HepG2 (cell line): ENCODE data around the gene ART3. TPM values are rescaled to one million over a fixed set of nuclear protein-coding genes. Genes with fewer than 3 reads are reported as not detected.

Experiments
- CERS6 ChIP-seq: sonication (generic); formaldehyde crosslinking; IDR thresholded peaks from 2 replicates; pipeline ENCODE4 v1.5.0; 2020; ENCODE audit warnings: missing genetic modification reagents
- CREBL2 ChIP-seq: sonication (generic); formaldehyde crosslinking; IDR thresholded peaks from 2 replicates; pipeline ENCODE4 v1.8.1; 2023; ENCODE audit warnings: missing genetic modification reagents, mild to moderate bottlenecking, borderline replicate concordance
- DNMT3B ChIP-seq: conservative IDR thresholded peaks from 2 replicates; pipeline ENCODE4 v1.6.1; 2016; ENCODE audit warnings: missing biosample characterization, control low read depth
- ELK4 ChIP-seq: sonication (generic); formaldehyde crosslinking; IDR thresholded peaks from 2 replicates; pipeline ENCODE4 v1.9.0; 2021; ENCODE audit warnings: missing genetic modification reagents, borderline replicate concordance
- GPBP1L1 ChIP-seq: sonication (generic); formaldehyde crosslinking; IDR thresholded peaks from 2 replicates; pipeline ENCODE4 v1.5.0; 2020; ENCODE audit warnings: mild to moderate bottlenecking, missing genetic modification reagents
- RFX3 ChIP-seq: IDR thresholded peaks from 2 replicates; pipeline ENCODE4 v1.6.1; 2016; ENCODE audit warnings: missing biosample characterization, missing genetic modification reagents
- RNF219 ChIP-seq: sonication (generic); formaldehyde crosslinking; IDR thresholded peaks from 2 replicates; pipeline ENCODE4 v1.5.0; 2020; ENCODE audit warnings: mild to moderate bottlenecking, missing genetic modification reagents
- RXRB ChIP-seq: IDR thresholded peaks from 2 replicates; pipeline ENCODE4 v1.6.1; 2016; ENCODE audit warnings: borderline replicate concordance, missing genetic modification reagents, missing compliant biosample characterization
- TCF12 ChIP-seq, 2 experiments: fragments of 450-650 bp in 1 of 2; sonication (generic) in 1 of 2; formaldehyde crosslinking in 1 of 2; IDR thresholded peaks; 2 replicates each; pipeline versions ENCODE4 v1.6.1 to v1.8.0; 2017 to 2022; ENCODE audit warnings: antibody characterized with exemption in 1 of 2, mild to moderate bottlenecking in 1 of 2, missing genetic modification reagents in 1 of 2, moderate library complexity in 1 of 2
- TP53 ChIP-seq: sonication (generic); formaldehyde crosslinking; conservative IDR thresholded peaks from 2 replicates; pipeline ENCODE4 v1.4.0; 2020; ENCODE audit warnings: missing genetic modification reagents
- ZBTB7B ChIP-seq: sonication (generic); formaldehyde crosslinking; IDR thresholded peaks from 2 replicates; pipeline ENCODE4 v1.4.0; 2020; ENCODE audit warnings: missing genetic modification reagents
- ZNF281 ChIP-seq: sonication (generic); formaldehyde crosslinking; IDR thresholded peaks from 2 replicates; pipeline ENCODE4 v1.4.0; 2020; ENCODE audit warnings: missing genetic modification reagents, borderline replicate concordance
- ZNF558 ChIP-seq: sonication (generic); formaldehyde crosslinking; IDR thresholded peaks from 2 replicates; pipeline ENCODE4 v1.9.0; 2022; ENCODE audit warnings: mild to moderate bottlenecking, missing genetic modification reagents, borderline replicate concordance
- ZNF660 ChIP-seq: sonication (generic); formaldehyde crosslinking; IDR thresholded peaks from 2 replicates; pipeline ENCODE4 v1.5.1; 2020; ENCODE audit warnings: mild to moderate bottlenecking, low read depth, missing genetic modification reagents, borderline replicate concordance
- ZNF713 ChIP-seq: sonication (generic); formaldehyde crosslinking; IDR thresholded peaks from 2 replicates; pipeline ENCODE4 v1.4.0; 2020; ENCODE audit warnings: mild to moderate bottlenecking, missing genetic modification reagents
- polyA plus RNA-seq, 8 experiments: library from polyadenylated mRNA; depleted of rRNA in 3 of 8; stranded (reverse) in 7 of 8; unstranded in 1 of 8; fragments of >200 nt; fragmentation: Illumina TruSeq in 4 of 8; extraction: Trizol in 4 of 8; gene quantifications; 2 replicates each; pipeline versions ENCODE4 v1.2.1 to v1.2.3, GENCODE V29; 2011 to 2016; ENCODE audit warnings: low read depth in 4 of 8, missing spikeins in 1 of 8, mixed read lengths in 1 of 8; ENCODE audit not compliant: insufficient read depth in 1 of 8
- total RNA-seq, 5 experiments: library from RNA; depleted of rRNA; stranded (reverse); fragments of >200 nt; fragmentation: Illumina TruSeq; extraction: Trizol; gene quantifications; 2 replicates each; pipeline ENCODE4 v1.2.3, GENCODE V29; 2016; ENCODE audit warnings: low read depth in 1 of 5

ART3 gene
- total and polyA plus RNA-seq, 2 of the 13 experiments (the other 11 are each of a cell fraction or from before 2014, with no cell fraction given), result not detected

- TF ChIP-seq GPBP1L1 (CRISPR knock-in tag) (no peak), ZNF713 (CRISPR knock-in tag) (no peak), TP53 (CRISPR knock-in tag) (peak; percentile 19; the same call in 1 of the 2 replicates), RFX3 (CRISPR knock-in tag) (no peak), TCF12 (IDR thresholded peaks at IDR 0.05) (no peak), TCF12 (CRISPR knock-in tag; IDR thresholded peaks at IDR 0.05) (no peak), ZNF660 (CRISPR knock-in tag) (no peak), CREBL2 (peak; percentile 54; the same call in 1 of the 2 replicates), ZBTB7B (CRISPR knock-in tag) (peak; percentile 84), ZNF558 (peak; percentile 66; the same call in 1 of the 2 replicates), ZNF281 (CRISPR knock-in tag) (peak; percentile 61; the same call in 1 of the 2 replicates), RXRB (peak; percentile 74), ELK4 (CRISPR knock-in tag) (no peak), RNF219 (CRISPR knock-in tag) (peak; percentile 67; the same call in 1 of the 2 replicates), DNMT3B (CRISPR knock-in tag) (peak; percentile 75; the same call in 1 of the 2 replicates), CERS6 (CRISPR knock-in tag) (no peak)
Measured at GRCh38 chr4:76148142-76148865, 73.8 kb downstream of the ART3 start, which contains the start of gene NUP54 (continued).
